SK-N-MC (cell line): ENCODE measurements around the gene BCL10.

Source experiments
- EZH2 ChIP-seq: fragments of 200-600 bp; sonication (generic); IDR thresholded peaks from one replicate; pipeline ENCODE4 v1.6.1; 2017; ENCODE audit warnings: antibody characterized with exemption
- FOXP2 ChIP-seq: optimal IDR thresholded peaks from 2 replicates; pipeline ENCODE3; 2011; ENCODE audit warnings: mild to moderate bottlenecking, moderate library complexity; ENCODE audit not compliant: insufficient read depth; ENCODE audit errors: extremely low read length, control extremely low read depth
- POLR2AphosphoS5 ChIP-seq: IDR thresholded peaks from 2 replicates; pipeline ENCODE4 v1.6.1; 2012; ENCODE audit warnings: mild to moderate bottlenecking, low read depth, low read length, borderline replicate concordance

- TF ChIP-seq POLR2AphosphoS5 = no peak
- no peak for TF ChIP-seq EZH2
- no peak for TF ChIP-seq FOXP2
These were observed 18.6 kb upstream of the BCL10 start for GRCh38 chr1:85295006-85295431.
